ENCODE data around the gene CCNC.

The CCNC gene

DNA sequence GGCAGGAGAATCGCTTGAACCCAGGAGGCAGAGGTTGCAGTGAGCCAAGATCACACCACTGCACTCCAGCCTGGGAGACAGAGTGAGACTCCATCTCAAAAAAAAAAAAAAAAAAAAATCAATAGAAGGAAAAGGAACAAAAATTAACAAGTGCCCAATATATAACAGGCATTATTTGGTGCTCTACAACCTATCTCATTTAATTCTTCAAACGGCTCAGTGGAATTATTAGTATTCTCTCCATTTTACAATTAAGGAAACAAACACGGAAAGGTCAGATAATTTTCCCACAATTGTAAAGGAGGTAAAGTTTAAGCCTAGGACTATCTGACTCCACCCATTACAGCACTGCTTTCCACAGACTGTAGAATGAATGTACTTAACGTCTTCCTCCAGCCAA lies 19.8 kb downstream of the CCNC start:
- DNase-seq (ENCODE audit: low read depth in 2 of 2) = no peak

DNA sequence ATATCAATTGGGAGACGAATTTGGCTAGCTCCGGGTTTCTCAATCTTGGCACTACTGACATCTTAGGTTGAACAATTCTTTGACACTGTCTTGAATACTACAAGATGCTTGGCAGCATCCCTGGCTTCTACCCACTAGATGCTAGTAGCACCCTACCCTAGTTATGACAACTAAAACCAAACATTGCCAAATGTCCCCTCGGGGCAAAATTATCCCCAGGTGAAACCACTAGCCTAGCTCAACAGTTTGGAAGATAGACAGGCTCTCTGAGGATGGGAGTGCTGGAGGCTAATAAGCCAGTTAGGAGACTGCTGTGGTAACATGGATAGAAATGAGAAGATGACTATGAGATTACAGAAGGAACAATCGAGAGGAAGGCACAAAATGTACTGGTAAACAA lies 20.9 kb downstream of the CCNC start:
- no peak for DNase-seq (ENCODE audit: low read depth in 2 of 2)

DNA sequence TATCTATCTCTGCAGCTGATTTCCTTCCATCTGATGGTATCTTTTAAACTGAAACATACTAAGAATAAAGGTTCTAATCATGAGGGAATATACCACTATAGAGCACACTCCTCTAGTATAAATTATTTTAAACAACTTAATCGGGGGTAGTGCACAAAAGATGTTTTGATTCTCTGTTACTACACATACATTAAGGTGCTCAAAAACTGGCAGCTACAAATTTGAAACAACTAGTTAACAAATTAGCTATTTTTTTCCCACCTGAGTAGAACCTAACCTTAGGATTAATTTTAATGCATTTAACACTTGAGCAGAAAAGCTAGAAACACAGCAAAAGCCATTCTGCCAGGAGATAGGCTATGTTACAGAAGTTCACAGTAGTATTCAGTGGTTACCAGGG lies 23.0 kb downstream of the CCNC start:
- DNase-seq (ENCODE audit: low read depth in 2 of 2) = no peak

- no peak for DNase-seq (ENCODE audit: low read depth in 2 of 2)
Measured at GRCh38 chr6:99543968-99544367, 24.5 kb downstream of the CCNC start.

- DNase-seq (ENCODE audit: low read depth in 2 of 2) = no peak
Measured at GRCh38 chr6:99530627-99531026, 37.8 kb downstream of the CCNC start.

GRCh38 chr6:99522531-99522930 lies 45.9 kb downstream of the CCNC start:
- no peak for DNase-seq (ENCODE audit: low read depth in 2 of 2)

GRCh38 chr6:99521633-99522151 lies 46.8 kb downstream of the CCNC start:
- DNase-seq (ENCODE audit: low read depth in 2 of 2) = no peak

- peak; percentile 42 to 67 for DNase-seq (ENCODE audit: low read depth in 2 of 2)
Measured at GRCh38 chr6:99520855-99521632, 47.4 kb downstream of the CCNC start.

- DNase-seq (ENCODE audit: low read depth in 2 of 2) = no peak
Measured at GRCh38 chr6:99519446-99519845, 49.0 kb downstream of the CCNC start.

DNA sequence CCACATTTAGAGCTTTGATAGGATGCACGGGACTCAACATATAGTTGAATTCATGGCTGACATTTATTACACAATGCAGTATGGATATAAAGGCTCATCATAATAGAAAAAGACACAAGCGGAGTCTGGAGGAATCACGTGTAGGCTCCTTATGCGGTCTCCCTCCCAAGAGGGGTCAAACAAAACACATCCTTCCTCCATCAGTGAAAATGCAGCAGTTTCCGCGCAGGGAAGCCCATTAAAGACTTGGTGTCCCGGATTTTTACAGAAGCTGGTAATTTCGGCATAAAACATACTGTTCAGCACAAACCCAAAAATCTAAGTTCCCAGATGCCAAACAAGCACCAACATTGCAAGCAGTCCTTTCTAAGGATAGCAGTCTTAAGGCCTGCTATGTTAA lies 54.4 kb downstream of the CCNC start:
- no peak for DNase-seq (ENCODE audit: low read depth in 2 of 2)

DNA sequence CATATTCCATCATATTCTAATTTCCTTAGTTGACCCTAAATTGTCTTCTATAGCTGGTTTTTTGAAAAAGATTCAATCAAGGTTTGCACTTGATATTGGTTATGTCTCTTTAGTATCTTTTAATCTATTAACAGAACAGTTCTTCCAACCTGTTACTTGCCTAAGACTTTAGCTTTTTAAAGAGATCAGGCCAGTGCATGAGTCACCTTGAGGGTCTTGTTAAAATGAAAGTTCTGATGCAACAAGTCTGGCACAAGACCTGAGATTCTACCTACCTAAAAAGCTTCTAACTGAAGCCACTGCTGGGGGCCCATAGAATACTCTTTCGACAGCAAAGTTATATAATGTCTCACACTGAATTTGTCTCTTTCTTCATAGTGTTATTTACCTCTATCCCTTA lies 56.4 kb downstream of the CCNC start:
- no peak for DNase-seq (ENCODE audit: low read depth in 2 of 2)

DNA sequence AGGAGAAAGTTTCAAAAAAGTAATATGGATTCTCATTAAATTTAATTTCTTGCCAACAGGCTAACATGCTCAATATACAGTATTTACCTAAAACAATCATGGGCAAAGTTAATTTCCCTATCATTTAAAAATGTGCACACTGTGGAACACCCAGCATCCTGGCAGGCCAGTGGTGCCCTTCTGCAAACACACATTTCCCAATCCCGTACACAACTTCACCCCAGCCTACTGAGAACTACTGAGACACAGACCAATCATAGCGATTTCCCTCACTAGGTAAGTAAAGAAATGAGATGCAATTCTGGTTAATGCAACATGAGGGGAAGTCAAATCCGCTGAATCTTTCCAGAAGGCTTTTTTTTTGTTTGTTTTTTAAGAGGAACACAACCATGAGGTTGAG lies 60.8 kb downstream of the CCNC start:
- DNase-seq (ENCODE audit: low read depth in 2 of 2) = no peak

GRCh38 chr6:99501762-99502161 lies 66.7 kb downstream of the CCNC start:
- DNase-seq (ENCODE audit: low read depth in 2 of 2) = no peak

GRCh38 chr6:99498421-99498820 lies 70.0 kb downstream of the CCNC start:
- no peak for DNase-seq (ENCODE audit: low read depth in 2 of 2)

- DNase-seq (ENCODE audit: low read depth in 2 of 2) = no peak
Measured at GRCh38 chr6:99495466-99495865, 73.0 kb downstream of the CCNC start.
